ENCODE data around the gene KIAA0586. TPM values are rescaled to one million over a fixed set of nuclear protein-coding genes. Genes with fewer than 3 reads are reported as not detected.

KIAA0586 gene
- total and polyA plus RNA-seq, 9 of the 15 experiments (the other 6 are each of a cell fraction or from before 2014, with no cell fraction given) = 11.2 to 30.9 (median 22.6) TPM

- TF ChIP-seq PML (IDR thresholded peaks at IDR 0.05; ENCODE audit: low read length) (no peak), POLR2G (IDR thresholded peaks at IDR 0.05; ENCODE audit: low read depth, low read length) (peak; percentile 76; the same call in 1 of the 2 replicates), ERF (CRISPR knock-in tag; IDR thresholded peaks at IDR 0.05) (0 out of 2 replicates have a peak, but pooled peaks have one; percentile 22), ZNF592 (IDR thresholded peaks at IDR 0.05) (peak; percentile 63; the same call in 1 of the 2 replicates), ARID4B (CRISPR knock-in tag; IDR thresholded peaks at IDR 0.05) (peak; percentile 80; the same call in 1 of the 2 replicates), TFAP4 (CRISPR knock-in tag; IDR thresholded peaks at IDR 0.05; ENCODE audit: borderline replicate concordance) (peak; percentile 79), USF2 (CRISPR knock-in tag; IDR thresholded peaks at IDR 0.05) (peak; percentile 69), DPF2 (IDR thresholded peaks at IDR 0.05) (no peak), RBFOX2 (IDR thresholded peaks at IDR 0.05; ENCODE audit: low read depth, low read length) (peak; percentile 84), ZNF175 (CRISPR knock-in tag; IDR thresholded peaks at IDR 0.05; ENCODE audit: low read depth) (0 out of 2 replicates have a peak, but pooled peaks have one; percentile 30), SIN3A (IDR thresholded peaks at IDR 0.05; ENCODE audit: borderline replicate concordance in 2 of 2, control insufficient read depth in 1 of 2, low read depth in 2 of 2, low read length in 2 of 2) (peak; percentile 88; a peak in 2 of 4 replicates), MAZ (CRISPR knock-in tag; conservative IDR thresholded peaks at IDR 0.05 in 1 of 2, IDR thresholded peaks at IDR 0.05 in 1 of 2) (no peak; a peak in 1 of 4 replicates), FOSL1 (tag; conservative IDR thresholded peaks at IDR 0.05) (peak; percentile 38; the same call in 1 of the 2 replicates), RAD51 (IDR thresholded peaks at IDR 0.05; ENCODE audit: borderline replicate concordance, low read depth) (peak; percentile 65; the same call in 1 of the 2 replicates), SMAD4 (CRISPR knock-in tag; conservative IDR thresholded peaks at IDR 0.05) (no peak), DACH1 (IDR thresholded peaks at IDR 0.05; ENCODE audit: partially characterized antibody) (no peak)
These were observed 744 bp upstream of the KIAA0586 start (continued) for GRCh38 chr14:58426670-58427280.
